GM06990 (cell line): ENCODE data around the gene SH3TC1.

Source experiments
- DNase-seq: peaks from one replicate; pipeline ENCODE4 v3.0.0-alpha.2; 2011; ENCODE audit not compliant: insufficient read length; ENCODE audit errors: extremely low read depth
- H3K27me3 ChIP-seq: replicated peaks from 2 replicates; pipeline ENCODE4 v1.6.0; 2011; ENCODE audit warnings: low read length; ENCODE audit not compliant: control insufficient read depth, insufficient read depth
- H3K36me3 ChIP-seq: 2 replicates; pipeline ENCODE4 v1.5.1; 2011; ENCODE audit warnings: low read length; ENCODE audit not compliant: control insufficient read depth, insufficient read depth
- H3K4me3 ChIP-seq: replicated peaks from 2 replicates; pipeline ENCODE4 v1.5.1; 2011; ENCODE audit warnings: low read depth, mild to moderate bottlenecking, control low read depth, low read length
- TF ChIP-seq, protein P1 (sequence below): IDR thresholded peaks from 2 replicates; pipeline ENCODE4 v1.5.1; 2011; ENCODE audit warnings: low read length, control low read depth, mild to moderate bottlenecking, inconsistent platforms; ENCODE audit not compliant: insufficient read depth, poor library complexity, severe bottlenecking

SH3TC1 gene

DNA sequence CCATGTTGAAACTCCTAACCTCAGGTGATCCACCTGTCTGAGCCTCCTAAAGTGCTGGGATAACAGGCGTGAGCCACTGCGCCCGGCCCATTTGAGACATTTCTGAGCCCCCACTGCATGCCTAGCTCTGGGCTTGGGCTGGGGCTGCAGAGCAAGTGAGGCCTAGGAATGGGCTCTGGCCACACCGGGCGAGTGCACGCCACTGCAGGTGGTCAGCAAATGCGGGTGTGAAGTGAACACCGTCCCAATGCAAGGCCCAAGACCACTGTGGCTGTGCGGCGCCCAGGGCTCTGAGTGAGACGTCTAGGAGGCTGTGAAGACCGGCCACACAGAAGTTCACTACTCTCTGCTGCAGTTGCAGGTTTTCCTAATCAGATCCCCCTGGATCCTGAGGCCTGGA lies 9.5 kb downstream of the SH3TC1 start:
- TF ChIP-seq, protein P1, sequence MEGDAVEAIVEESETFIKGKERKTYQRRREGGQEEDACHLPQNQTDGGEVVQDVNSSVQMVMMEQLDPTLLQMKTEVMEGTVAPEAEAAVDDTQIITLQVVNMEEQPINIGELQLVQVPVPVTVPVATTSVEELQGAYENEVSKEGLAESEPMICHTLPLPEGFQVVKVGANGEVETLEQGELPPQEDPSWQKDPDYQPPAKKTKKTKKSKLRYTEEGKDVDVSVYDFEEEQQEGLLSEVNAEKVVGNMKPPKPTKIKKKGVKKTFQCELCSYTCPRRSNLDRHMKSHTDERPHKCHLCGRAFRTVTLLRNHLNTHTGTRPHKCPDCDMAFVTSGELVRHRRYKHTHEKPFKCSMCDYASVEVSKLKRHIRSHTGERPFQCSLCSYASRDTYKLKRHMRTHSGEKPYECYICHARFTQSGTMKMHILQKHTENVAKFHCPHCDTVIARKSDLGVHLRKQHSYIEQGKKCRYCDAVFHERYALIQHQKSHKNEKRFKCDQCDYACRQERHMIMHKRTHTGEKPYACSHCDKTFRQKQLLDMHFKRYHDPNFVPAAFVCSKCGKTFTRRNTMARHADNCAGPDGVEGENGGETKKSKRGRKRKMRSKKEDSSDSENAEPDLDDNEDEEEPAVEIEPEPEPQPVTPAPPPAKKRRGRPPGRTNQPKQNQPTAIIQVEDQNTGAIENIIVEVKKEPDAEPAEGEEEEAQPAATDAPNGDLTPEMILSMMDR, result no peak
- Histone ChIP-seq H3K36me3 (peaks cover 11% of the 10 kb centered on the region), H3K27me3 (no peaks in the 10 kb centered on the region), H3K4me3 (no peak overlapping the region)
- DNase-seq, result no peak

DNA sequence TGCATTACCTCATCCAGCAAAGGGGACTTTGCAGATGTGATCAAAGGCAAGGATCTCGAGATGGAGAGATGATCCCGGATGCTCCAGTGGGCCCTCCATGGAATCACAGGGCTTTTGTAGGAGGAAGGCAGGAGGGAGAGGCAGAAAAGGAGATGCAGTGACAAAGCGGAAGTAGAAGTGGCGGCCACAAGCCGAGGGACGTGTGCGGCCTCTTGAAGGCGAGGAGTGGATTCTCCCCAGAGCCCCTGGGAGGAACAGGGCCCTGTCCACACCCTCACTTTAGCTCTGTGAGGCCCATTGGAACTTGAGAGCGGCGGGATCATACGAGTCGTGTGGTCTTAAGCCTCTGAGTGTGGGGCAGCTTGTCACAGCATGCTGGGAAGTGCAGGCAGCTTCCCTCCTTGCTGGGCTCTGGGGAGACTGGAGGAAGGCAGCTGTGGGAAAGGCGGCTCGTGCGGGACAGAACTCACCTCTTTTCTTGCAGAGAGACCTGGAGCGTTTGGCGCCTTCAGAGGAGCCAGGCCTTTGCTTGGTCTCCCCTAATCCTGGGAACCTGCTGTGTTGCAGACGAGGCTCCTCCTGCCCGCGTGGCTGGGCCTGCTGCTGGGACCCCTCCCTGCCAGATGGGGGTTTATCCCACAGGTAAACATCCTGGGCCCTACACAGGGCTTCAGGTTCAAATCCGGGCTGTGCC lies 10.2 kb downstream of the SH3TC1 start:
- peaks cover 11% of the 10 kb centered on the region for H3K36me3 ChIP-seq
- no peak for DNase-seq
- TF ChIP-seq, protein P1, result no peak

DNA sequence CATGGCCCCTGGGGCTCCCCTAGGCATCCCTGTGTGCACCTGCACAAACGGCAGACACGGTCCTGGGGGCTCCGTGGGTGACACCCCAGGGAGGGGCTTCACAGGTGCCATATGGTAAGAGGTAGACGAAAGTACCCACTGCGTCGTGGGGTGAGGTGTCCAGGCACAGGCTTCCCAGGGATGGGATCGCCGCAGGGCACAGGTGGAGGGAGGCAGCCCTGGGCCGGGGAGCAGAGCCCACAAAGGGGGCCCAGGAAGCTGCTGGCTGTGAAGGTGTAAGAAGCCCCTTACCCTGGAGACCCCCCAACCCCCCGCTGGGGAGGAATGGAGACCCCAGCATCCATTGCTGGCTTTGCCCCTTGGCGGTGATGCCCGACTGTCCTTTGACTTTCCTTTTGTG lies 10.9 kb downstream of the SH3TC1 start:
- H3K27me3 ChIP-seq, result no peaks in the 10 kb centered on the region
- no peak overlapping the region for H3K4me3 ChIP-seq
- peaks cover 11% of the 10 kb centered on the region for H3K36me3 ChIP-seq
- TF ChIP-seq, protein P1, result no peak
- DNase-seq, result no peak

More for the DNA sequence above, 10.2 kb downstream of the SH3TC1 start:
- no peaks in the 10 kb centered on the region for H3K27me3 ChIP-seq
- H3K4me3 ChIP-seq, result no peak overlapping the region

DNA sequence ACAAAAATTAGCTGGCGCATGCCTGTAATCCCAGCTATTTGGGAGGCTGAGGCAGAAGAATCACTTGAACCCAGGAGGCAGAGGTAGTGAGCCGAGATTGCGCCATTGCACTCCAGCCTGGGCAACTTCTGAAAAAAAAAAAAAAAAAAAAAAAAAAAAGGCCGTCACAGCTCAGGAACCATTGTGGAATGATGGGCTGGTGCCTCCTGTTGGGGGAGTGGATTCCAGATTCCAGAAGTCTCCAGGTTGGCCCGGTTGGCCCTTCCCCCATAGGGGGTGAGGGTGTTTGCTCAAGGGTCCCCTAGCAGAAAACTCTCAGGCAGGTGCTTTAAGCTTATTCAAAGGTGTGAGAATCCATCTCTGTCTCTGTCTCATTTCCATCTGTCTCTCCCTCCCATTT lies 11.5 kb downstream of the SH3TC1 start:
- peaks cover 16% of the 10 kb centered on the region for H3K36me3 ChIP-seq
- DNase-seq, result no peak
- H3K4me3 ChIP-seq, result no peak overlapping the region
- no peaks in the 10 kb centered on the region for H3K27me3 ChIP-seq
- TF ChIP-seq, protein P1, result no peak

DNA sequence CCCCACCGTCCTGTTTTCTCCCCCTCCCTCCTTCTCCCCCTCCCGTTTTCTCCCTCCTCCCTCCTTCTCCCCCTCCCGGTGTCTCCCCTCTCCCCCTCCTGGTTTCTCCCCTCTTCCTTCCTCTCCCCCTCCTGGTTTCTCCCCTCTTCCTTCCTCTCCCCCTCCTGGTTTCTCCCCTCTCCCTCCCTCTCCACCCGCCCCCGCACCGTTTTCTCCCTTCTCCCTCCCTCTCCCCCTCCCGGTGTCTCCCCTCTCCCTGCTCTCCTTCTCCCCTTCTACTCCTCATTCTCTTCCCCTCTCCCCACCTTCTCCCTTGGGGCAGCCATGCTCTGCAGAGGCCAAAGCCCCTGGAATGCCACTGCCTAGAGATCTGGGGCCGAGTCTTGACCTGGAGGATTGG lies 12.2 kb downstream of the SH3TC1 start:
- TF ChIP-seq, protein P1, result no peak
- H3K36me3 ChIP-seq, result peaks cover 13% of the 10 kb centered on the region
- DNase-seq, result no peak
- H3K4me3 ChIP-seq, result no peak overlapping the region
- no peaks in the 10 kb centered on the region for H3K27me3 ChIP-seq
